ENCODE data around the gene MS4A2.
"Not testable (repeated sequence)": the region's sequence is repeated elsewhere in the genome, so short reads cannot be mapped to it uniquely, and the experiment has no call there.

The MS4A2 gene

GRCh38 chr11:60095477-60096120 is 7.1 kb downstream of the MS4A2 start:
- no peak for DNase-seq (ENCODE audit: extremely low read depth, insufficient read length)
- TF ChIP-seq CTCF (IDR thresholded peaks at IDR 0.05; ENCODE audit: insufficient read depth, low read length, poor library complexity, severe bottlenecking), result no peak
- no peak overlapping the region for H3K4me3 ChIP-seq (replicated peaks; ENCODE audit: low read depth, low read length)
- H3K36me3 ChIP-seq (ENCODE audit: control insufficient read depth, insufficient read depth, low read length), result no peaks in the 10 kb centered on the region
- H3K27me3 ChIP-seq (replicated peaks; ENCODE audit: control insufficient read depth, insufficient read depth, low read length), result no peaks in the 10 kb centered on the region; the same call in 1 of the 2 replicates

DNA sequence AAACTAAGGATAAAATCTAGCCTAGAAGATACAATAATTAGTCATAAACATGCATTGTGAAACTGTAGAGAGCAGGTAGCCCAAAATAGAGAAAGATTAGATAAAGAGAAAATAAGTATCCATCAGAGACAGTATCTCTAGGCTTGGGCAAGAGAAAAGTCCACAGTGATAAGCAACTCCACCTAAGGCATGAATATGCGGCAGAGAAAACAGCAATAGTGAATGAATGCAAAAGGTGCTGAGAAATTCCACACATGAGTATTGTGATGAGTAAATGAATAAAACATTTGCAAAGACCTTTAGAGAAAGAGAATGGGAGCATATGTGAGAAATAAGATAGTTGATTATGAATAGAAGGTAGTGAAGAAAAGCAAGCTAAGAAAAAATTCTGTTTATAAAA is 8.7 kb downstream of the MS4A2 start:
- no peak overlapping the region for H3K4me3 ChIP-seq (replicated peaks; ENCODE audit: low read depth, low read length)
- DNase-seq (ENCODE audit: extremely low read depth, insufficient read length), result no peak
- TF ChIP-seq CTCF (IDR thresholded peaks at IDR 0.05; ENCODE audit: insufficient read depth, low read length, poor library complexity, severe bottlenecking), result no peak
- no peaks in the 10 kb centered on the region; the same call in 1 of the 2 replicates for H3K27me3 ChIP-seq (replicated peaks; ENCODE audit: control insufficient read depth, insufficient read depth, low read length)
- no peaks in the 10 kb centered on the region for H3K36me3 ChIP-seq (ENCODE audit: control insufficient read depth, insufficient read depth, low read length)

GRCh38 chr11:60098508-60098907 is 10.0 kb downstream of the MS4A2 start:
- H3K27me3 ChIP-seq (replicated peaks; ENCODE audit: control insufficient read depth, insufficient read depth, low read length), result no peaks in the 10 kb centered on the region; the same call in 1 of the 2 replicates
- H3K4me3 ChIP-seq (replicated peaks; ENCODE audit: low read depth, low read length), result no peak overlapping the region
- no peaks in the 10 kb centered on the region for H3K36me3 ChIP-seq (ENCODE audit: control insufficient read depth, insufficient read depth, low read length)
- no peak for DNase-seq (ENCODE audit: extremely low read depth, insufficient read length)
- no peak for TF ChIP-seq CTCF (IDR thresholded peaks at IDR 0.05; ENCODE audit: insufficient read depth, low read length, poor library complexity, severe bottlenecking)

GRCh38 chr11:60100516-60100915 is 12.1 kb downstream of the MS4A2 start:
- no peaks in the 10 kb centered on the region for H3K36me3 ChIP-seq (ENCODE audit: control insufficient read depth, insufficient read depth, low read length)
- DNase-seq (ENCODE audit: extremely low read depth, insufficient read length), result no peak
- H3K27me3 ChIP-seq (replicated peaks; ENCODE audit: control insufficient read depth, insufficient read depth, low read length), result no peaks in the 10 kb centered on the region
- TF ChIP-seq CTCF (IDR thresholded peaks at IDR 0.05; ENCODE audit: insufficient read depth, low read length, poor library complexity, severe bottlenecking), result no peak
- no peak overlapping the region for H3K4me3 ChIP-seq (replicated peaks; ENCODE audit: low read depth, low read length)

DNA sequence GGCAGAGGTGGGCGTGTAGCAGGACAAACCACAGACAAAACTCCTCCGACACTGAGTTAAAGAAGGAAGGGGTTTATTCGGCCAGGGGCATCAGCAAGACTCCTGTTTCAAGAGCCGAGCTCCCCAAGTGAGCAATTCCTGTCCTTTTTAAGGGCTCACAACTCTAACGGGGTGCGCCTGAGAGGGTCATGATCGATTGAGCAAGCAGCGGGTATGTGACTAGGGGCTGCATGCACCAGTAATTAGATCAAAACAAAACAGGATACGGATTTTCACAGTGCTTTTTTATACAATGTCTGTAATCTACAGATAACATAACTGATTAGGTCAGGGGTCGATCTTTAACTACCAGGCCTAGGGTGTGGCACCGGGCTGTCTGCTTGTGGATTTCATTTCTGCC is 12.9 kb downstream of the MS4A2 start:
- H3K36me3 ChIP-seq (ENCODE audit: control insufficient read depth, insufficient read depth, low read length); H3K27me3 ChIP-seq (replicated peaks; ENCODE audit: control insufficient read depth, insufficient read depth, low read length); H3K4me3 ChIP-seq (replicated peaks; ENCODE audit: low read depth, low read length); DNase-seq (ENCODE audit: extremely low read depth, insufficient read length): not testable (repeated sequence)

- not testable (repeated sequence) for H3K27me3 ChIP-seq (replicated peaks; ENCODE audit: control insufficient read depth, insufficient read depth, low read length); H3K4me3 ChIP-seq (replicated peaks; ENCODE audit: low read depth, low read length); H3K36me3 ChIP-seq (ENCODE audit: control insufficient read depth, insufficient read depth, low read length); DNase-seq (ENCODE audit: extremely low read depth, insufficient read length)
Observed at GRCh38 chr11:60104471-60105115, 16.1 kb downstream of the MS4A2 start.

GRCh38 chr11:60108631-60109030 is 20.2 kb downstream of the MS4A2 start:
- not testable (repeated sequence) for DNase-seq (ENCODE audit: extremely low read depth, insufficient read length); H3K4me3 ChIP-seq (replicated peaks; ENCODE audit: low read depth, low read length); H3K27me3 ChIP-seq (replicated peaks; ENCODE audit: control insufficient read depth, insufficient read depth, low read length); H3K36me3 ChIP-seq (ENCODE audit: control insufficient read depth, insufficient read depth, low read length)

All from GM06990 (cell line).